Islet precursor cell (in vitro differentiated cells): Measurements from ENCODE around the gene RNF133.
"Not testable (repeated sequence)": the region's sequence is repeated elsewhere in the genome, so short reads cannot be mapped to it uniquely, and the experiment has no call there.

Experiments used
- DNase-seq: peaks from one replicate; pipeline ENCODE4 v3.0.0-alpha.2; 2018

The RNF133 gene

DNA sequence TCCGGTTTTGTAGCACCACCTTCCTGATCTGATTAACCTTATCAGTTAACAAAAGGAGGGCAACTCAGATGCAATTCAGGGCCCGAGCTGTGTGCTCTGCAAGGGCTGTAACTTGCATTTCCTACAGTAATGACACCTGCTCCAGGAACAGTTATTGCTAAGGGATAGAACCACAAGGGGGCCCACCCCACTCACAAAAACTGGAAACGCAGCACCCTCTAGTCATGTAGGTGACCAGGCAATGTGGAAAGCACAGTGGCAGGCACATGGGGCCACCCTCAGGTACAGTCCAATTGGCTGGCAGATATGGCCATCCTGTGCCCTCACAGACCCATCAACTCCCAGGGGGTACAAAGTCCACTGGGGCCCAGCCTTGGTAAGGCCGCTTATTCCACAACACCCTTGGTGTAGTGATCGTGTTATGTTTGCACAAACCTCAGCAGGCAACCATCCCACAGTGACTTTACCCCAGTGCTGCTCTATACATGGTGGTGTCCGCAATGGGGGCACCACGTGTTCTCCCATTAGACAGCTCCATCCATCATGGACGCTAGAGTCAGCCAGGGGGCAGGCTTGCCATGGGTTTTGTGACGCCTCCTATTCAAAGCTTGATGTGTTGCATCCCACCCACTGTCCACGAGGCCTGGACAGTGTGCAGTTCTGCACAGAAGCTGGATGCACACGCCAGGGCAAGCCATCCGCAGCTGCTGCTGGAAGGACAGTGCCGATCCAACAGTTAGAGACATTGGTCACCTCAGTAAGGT is 9.4 kb downstream of the RNF133 start:
- no peak for DNase-seq

DNA sequence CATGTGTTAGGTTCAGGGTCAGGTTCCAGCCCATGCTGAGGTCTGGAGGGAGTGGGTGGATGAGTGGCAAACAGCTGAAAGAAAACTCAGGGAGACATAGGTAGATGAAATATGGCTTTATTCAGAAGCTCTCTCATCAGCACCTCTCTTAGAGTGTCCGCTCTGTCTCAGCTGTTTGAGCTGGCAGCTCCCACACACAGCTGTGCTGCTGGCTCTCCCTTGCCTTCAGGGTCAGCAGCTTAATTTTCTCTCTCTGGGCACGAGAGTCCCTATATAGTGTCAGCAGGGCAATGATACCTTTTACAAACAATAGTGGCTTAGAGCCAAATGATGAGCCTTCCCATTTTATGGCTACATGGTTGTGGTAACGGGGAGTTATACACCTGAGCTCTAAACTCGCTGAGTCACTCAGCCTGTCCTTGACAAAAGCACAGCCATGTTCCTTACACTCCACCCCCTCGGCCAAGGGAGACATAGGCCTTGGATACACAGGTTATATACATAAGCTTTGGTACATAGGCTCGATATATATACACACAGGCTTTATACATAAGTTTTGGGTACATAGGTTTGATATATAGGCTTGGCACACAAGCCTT is 10.4 kb downstream of the RNF133 start:
- DNase-seq, result no peak

DNA sequence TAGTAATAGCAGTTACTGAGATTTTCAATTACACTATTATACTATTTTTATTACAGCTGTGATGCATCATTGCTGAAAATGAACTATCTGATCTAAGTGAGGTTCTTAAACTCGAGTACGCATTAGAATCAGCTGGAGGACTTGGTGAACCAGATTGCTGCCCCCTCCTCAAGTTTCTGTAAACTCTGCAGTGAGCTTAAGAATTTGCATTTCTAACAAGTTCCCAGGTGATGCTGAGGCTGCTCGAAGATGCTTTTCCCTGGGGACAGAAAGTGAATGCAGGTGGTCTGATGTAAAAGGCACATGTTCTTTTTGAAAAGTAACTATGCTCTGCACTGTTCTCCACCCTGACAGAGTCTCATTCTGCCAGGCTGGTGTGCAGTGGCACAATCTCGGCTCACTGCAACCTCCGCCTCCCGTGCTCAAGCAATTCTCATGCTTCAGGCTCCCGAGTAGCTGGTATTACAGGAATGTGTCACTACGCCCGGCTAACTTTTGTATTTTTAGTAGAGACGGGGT is 12.5 kb downstream of the RNF133 start:
- DNase-seq, result no peak

GRCh38 chr7:122684504-122684903 is 14.4 kb downstream of the RNF133 start:
- no peak for DNase-seq

DNA sequence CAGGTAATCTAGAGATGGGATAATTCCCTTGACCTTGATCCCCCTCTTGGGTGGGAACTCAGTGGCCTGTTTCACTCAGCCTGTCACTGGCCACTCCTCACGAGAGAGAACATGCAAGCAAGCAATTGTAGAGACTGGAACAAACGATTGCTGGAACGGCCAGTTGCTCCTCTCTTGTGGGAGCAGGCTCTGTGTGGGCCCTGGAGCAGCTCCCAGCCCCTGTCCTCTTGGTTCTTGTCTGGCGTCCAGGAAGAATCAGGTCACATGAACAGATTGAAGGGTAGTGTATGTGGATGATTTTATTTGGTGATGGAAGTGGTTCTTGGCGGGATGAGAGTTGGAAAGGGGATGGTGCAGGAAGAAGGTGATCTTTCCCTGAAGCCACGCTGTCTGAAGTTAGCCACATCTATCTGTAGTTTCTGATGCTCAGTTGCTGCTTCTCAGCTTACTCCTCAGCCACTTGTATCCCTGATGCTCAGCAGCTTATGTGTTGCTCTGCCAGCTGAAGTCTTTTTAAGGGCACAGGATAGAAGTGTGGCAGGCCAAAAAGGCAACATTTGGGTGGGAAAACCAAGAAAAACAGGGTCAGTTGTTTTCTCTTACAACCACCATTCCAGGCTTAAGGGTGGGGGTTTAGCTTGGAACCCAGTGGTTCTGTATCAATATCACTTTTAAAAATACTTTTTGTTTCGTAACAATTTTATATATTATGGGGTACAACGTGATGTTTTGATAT is 15.9 kb downstream of the RNF133 start:
- no peak for DNase-seq

- DNase-seq, result not testable (repeated sequence)
Observed at GRCh38 chr7:122681186-122681585, 17.7 kb downstream of the RNF133 start.

DNA sequence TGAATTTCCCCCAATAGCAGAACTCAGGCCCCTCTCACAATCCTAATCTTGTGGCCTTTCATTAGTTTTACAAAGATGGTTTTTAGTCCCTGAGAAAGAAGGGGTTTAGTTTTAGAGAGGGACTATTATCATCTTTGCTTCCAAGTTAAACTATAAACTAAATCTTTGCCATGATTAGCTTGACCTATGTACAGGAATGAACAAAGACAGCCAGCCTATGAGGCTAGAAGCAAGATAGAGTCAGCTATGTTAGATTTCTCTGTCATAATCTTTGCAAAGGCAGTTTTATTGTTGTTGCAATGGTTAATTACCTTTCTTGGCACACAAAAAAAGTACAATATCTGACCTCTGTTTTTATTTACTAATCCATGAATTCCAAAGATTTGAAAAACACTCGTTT is 19.1 kb downstream of the RNF133 start:
- DNase-seq, result no peak

DNA sequence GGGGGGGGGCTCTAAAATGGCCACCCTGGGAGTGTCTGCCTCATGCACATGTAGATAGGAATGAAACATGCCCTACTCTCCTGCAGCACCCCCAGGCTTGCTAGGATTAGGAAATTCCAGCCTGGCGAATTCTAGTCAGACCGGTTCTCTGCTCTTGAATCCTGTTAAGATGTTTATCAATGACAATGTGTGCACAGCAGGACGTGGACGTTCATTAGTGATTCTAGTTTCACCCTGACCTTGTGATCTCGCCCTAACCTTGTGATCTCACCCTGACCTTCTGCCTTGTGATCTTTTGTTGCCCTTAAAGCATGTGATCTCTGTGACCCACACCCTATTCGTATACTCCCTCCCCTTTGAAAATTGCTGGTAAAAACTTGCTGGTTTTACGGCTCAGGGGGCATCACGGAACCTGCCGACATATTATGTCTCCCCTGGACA is 19.6 kb downstream of the RNF133 start:
- peak; percentile 75 for DNase-seq

GRCh38 chr7:122677149-122677548 is 21.8 kb downstream of the RNF133 start:
- DNase-seq, result no peak

DNA sequence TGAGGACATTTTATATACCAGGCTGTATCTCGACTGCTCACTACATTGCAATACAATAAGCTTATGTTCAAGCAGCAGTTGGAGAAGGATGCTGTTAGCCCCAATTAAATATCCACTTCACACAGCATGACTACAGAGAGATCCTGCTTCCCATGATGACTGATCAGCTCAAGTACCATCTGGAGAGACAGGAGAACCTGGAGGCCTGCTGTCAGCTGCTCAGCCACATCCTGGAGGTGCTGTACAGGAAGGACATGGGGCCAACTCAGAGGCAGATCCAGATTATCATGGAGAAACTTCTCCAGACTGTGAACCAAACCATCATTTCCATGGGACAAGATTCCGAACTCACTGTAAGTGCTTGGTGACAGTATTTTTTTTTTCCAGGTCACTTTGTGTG is 22.5 kb downstream of the RNF133 start:
- no peak for DNase-seq

DNA sequence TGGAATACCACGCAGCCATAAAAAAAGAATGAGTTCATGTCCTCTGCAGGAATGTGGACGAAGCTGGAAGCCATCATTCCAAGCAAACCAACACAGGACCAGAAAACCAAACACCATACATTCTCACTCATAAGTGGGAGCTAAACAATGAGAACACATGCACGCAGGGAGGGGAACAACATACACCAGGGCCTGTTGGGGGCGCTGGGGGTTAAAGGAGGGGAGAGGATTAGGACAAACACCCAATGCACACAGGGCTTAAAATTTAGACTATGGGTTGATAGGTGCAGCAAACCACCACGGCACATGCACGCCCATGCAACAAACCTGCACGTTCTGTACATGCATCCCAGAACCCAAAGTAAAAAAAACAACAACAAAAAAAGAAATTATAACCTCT is 23.3 kb downstream of the RNF133 start:
- no peak for DNase-seq

DNA sequence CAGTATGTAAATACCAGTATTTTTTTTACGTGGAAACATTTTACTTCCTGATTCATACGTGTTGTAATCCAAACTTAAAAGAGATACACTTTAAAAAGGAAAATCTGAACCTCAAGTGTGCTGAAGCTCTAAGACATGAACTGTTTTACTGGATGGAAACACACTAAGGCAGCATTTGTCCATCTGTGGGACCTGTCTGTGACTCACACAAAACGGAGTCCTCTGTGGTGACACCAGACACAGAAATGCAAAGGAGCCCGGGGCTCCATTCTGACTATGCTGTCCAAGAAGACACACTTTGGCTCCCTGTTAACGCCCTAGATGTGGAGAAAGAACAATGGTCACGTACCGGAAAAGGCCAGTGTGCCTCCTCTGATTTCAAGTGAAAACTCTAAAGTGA is 23.9 kb downstream of the RNF133 start:
- no peak for DNase-seq

DNA sequence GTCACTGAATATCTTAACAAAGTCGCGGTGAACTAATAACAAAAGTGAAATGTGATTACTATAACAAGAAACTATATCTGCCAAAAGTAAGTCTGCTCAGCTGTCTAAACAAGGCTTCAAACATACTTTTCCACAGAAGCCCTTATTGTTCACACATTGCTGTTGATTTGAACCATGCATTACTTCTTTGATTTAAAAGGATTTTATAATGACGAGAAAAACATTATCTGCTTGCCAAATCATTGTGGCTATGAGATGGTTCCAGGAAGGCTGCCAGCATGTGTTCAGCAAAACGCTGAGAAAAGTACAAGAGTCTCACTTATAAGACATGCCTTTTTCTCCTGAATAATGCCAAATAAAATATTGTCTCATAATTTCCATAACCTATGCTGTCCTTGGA is 24.4 kb downstream of the RNF133 start:
- no peak for DNase-seq

- DNase-seq, result no peak
Observed at GRCh38 chr7:122673951-122674350, 25.0 kb downstream of the RNF133 start.

- DNase-seq, result no peak
Observed at GRCh38 chr7:122672536-122672935, 26.4 kb downstream of the RNF133 start.

DNA sequence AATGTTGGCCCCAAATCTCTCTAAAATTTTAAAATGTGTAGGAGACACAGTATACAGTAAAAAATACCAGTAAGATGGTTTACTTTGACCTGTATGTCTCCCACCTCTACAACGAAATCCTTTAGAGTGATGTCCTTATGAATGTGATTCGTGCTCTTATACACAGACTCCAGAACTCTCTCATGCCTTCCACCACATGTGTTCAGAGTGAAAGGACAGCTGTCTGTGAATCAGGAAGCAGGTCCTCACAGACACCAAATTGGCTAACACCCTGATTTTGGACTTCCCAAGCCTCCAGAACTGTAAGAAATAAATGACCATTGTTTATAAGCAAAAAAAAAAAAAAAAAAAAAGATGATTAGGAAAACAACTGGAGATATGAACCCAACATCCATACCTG is 35.2 kb downstream of the RNF133 start:
- no peak for DNase-seq

DNA sequence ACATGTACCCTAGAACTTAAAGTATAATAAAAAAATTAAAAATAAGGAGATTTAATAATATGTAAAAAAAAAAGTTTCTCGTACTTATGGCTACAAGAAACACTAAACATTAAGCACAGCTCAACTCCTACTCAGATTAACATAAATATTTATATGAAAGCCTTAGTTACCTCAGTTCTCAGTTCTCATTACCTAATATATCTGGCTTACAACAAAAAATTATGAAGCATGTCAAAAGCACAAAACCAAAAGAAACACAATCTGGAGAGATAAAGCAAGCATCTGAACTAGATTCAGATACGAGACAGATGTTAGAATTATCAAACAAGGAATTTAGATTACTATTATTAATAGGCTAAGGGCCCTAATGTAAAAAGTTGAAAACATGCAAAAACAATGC is 40.1 kb downstream of the RNF133 start:
- no peak for DNase-seq

DNA sequence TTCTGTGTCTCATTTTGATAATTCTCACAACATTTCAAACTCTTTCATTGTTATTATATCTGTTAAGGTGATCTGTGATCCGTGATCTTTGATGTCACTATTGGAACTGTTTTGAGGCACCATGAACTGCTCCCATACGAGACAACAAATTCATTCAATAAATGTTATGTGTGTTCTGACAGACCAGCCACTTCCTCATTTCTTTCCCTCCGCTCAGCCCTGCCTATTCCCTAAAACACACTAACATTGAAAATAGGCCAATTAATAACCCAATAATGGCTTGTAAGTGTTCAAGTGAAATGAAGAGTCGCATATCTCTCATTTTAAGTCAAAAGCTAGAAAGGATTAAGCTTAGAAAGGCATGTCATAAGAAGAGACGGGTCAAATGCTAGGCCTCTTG is 45.2 kb downstream of the RNF133 start:
- no peak for DNase-seq

DNA sequence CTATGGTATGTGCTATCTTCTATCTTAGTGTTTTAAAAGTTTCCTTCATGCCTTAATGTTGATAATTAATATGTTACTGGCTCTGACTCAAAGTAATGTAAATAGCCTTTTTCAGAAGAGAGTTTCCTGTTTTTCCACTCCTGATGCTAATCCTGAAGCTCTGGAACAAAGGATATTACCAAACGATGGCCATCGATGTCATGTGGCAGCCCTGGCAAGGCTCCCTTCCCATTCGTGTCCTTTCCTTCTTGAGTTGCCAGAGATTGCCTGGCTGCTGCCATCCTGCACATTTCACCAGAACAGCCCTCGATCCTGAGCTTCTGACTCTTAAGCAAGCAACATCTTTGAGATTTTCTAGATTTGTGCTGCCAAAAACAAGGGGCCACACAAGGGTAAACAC is 46.0 kb downstream of the RNF133 start:
- no peak for DNase-seq

DNA sequence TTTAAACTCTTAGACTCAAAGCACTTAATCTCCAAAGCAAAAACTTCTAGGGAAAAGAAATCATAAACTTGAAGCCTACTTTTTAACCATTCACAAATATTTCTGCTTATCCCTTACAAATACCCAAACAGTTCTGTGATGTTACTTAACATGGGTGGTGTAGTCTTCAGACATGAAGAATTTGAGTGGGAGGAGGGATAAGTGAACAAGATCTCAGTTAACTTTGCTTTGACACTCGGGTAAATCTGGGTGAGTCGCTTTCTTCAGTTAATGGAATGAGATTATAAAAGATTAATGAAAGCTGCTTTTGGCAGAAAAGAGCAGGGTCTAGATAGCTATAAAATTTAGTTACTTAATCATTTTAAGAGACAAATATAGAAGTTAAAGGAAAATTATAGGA is 47.5 kb downstream of the RNF133 start:
- DNase-seq, result no peak
